Measurements from ENCODE around the gene NDUFS8.

GRCh38 chr11:68053117-68053516, 22.6 kb downstream of the NDUFS8 start:
- TF ChIP-seq CTCF (conservative IDR thresholded peaks at IDR 0.05; ENCODE audit: low read length) = no peak
- TF ChIP-seq EZH2phosphoT487 (IDR thresholded peaks at IDR 0.05; ENCODE audit: borderline replicate concordance) = no peak
